CD4-positive, alpha-beta T cell treated with Interleukin-6 for 4 hours (primary cell): Measurements from ENCODE around the gene TRPM4.

Source experiments
- DNase-seq: peaks from one replicate; pipeline ENCODE4 v3.0.0-alpha.2; 2020; ENCODE audit warnings: mixed read lengths

Gene TRPM4

GRCh38 chr19:49243726-49244125 lies 86.1 kb downstream of the TRPM4 start:
- DNase-seq: no peak

- DNase-seq: no peak
Observed at GRCh38 chr19:49244256-49244655, 86.7 kb downstream of the TRPM4 start.

- no peak for DNase-seq
Observed at GRCh38 chr19:49247676-49248075, 90.1 kb downstream of the TRPM4 start.

DNA sequence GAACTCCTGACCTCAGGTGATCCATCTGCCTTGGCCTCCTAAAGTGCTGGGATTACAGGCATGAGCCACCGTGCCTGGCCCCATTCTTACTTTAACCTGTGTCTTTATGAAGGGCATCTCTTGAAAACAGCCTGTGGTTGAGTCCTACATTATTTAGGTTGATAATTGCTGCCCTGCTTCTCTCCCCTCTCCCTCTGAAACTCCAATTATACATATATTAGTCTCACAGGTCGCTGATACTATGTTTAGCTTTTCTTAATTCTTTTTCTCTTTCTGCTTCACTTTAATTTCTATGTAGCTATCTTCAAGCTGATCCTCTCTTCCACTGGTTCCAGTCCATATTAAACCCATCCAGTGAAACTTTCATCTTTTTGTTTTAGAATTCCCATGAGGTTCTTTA lies 92.3 kb downstream of the TRPM4 start:
- no peak for DNase-seq

- no peak for DNase-seq
Observed at GRCh38 chr19:49255674-49256073, 98.1 kb downstream of the TRPM4 start.

DNA sequence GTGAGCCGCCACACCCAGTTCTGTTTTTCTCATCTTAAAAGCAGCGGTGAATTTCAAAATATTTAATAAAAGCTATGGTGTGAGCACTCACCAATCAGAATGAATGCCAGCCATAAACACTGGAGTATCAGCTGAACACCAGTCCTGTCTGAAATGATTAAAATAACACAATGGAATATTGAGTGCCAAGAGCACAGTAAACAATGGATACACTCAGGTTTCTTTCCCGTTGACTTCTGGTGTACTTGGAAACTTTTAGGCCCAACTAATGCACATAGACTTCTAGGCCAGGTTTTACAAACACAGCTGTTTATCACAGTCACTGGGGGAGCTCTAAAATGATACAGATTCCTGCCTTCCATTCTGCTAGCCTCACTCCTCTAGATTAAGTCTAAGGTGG lies 99.1 kb downstream of the TRPM4 start:
- DNase-seq: no peak
